Smooth muscle cell (in vitro differentiated cells): ENCODE measurements around the gene MMP13. TPM values are rescaled to one million over a fixed set of nuclear protein-coding genes. Genes with fewer than 3 reads are reported as not detected.

ENCODE experiments used
- DNase-seq: peaks from one replicate; lab custom pipeline; 2025; ENCODE audit not compliant: unreplicated experiment; lab: John Stamatoyannopoulos, UW
- H2AFZ ChIP-seq: fragments of 200-600 bp; sonication (generic); 2 replicates; pipeline ENCODE4 v1.6.0; 2016; ENCODE audit warnings: antibody characterized with exemption, low read depth, mild to moderate bottlenecking
- H3F3A ChIP-seq: fragments of 200-600 bp; sonication (generic); 2 replicates; pipeline ENCODE4 v1.6.0; 2017; ENCODE audit warnings: antibody characterized with exemption, low read depth
- H3K27ac ChIP-seq: fragments of 200-600 bp; sonication (generic); 2 replicates; pipeline ENCODE4 v1.5.1; 2016; ENCODE audit warnings: low read depth, mild to moderate bottlenecking
- H3K27me3 ChIP-seq: fragments of 200-600 bp; sonication (generic); 2 replicates; pipeline ENCODE4 v1.6.1; 2016; ENCODE audit warnings: low read depth, mild to moderate bottlenecking
- H3K36me3 ChIP-seq: fragments of 200-600 bp; sonication (generic); 2 replicates; pipeline ENCODE4 v1.5.1; 2016; ENCODE audit warnings: low read depth
- H3K4me1 ChIP-seq: fragments of 200-600 bp; sonication (generic); 2 replicates; pipeline ENCODE4 v1.5.1; 2016; ENCODE audit warnings: low read depth
- H3K4me2 ChIP-seq: fragments of 200-600 bp; sonication (generic); 2 replicates; pipeline ENCODE4 v1.6.0; 2016; ENCODE audit warnings: mild to moderate bottlenecking
- H3K4me3 ChIP-seq: fragments of 200-600 bp; sonication (generic); 2 replicates; pipeline ENCODE4 v1.5.1; 2016; ENCODE audit warnings: mild to moderate bottlenecking
- H3K79me2 ChIP-seq: fragments of 200-600 bp; sonication (generic); 2 replicates; pipeline ENCODE4 v1.6.0; 2016; ENCODE audit warnings: low read depth, mild to moderate bottlenecking
- H3K9ac ChIP-seq: fragments of 200-600 bp; sonication (generic); 2 replicates; pipeline ENCODE4 v1.6.0; 2016; ENCODE audit warnings: low read depth
- H3K9me3 ChIP-seq: fragments of 200-600 bp; sonication (generic); replicated peaks from 2 replicates; pipeline ENCODE4 v1.5.1; 2016; ENCODE audit warnings: low read depth
- H4K20me1 ChIP-seq: fragments of 200-600 bp; sonication (generic); 2 replicates; pipeline ENCODE4 v1.6.0; 2016; ENCODE audit warnings: low read depth
- WGBS: methylation state at CpG from one replicate; pipeline ENCODE4 v1.1.7; 2016; ENCODE audit warnings: low lambda C conversion rate; 5-methylcytosine and 5-hydroxymethylcytosine counted together
- polyA plus RNA-seq: library from polyadenylated mRNA; unstranded; fragments of >200 nt; fragmentation: Nextera tagmentation; extraction: Ambion mirVana; gene quantifications from 2 replicates; pipeline ENCODE4 v1.2.1, GENCODE V29; 2016
- total RNA-seq: library from RNA; depleted of rRNA; stranded (reverse); fragments of >200 nt; gene quantifications from 2 replicates; pipeline ENCODE4 v1.2.3, GENCODE V29; 2014
- TF ChIP-seq, protein P1 (sequence below): fragments of 200-600 bp; sonication (generic); IDR thresholded peaks from 2 replicates; pipeline ENCODE4 v1.5.1; 2017; ENCODE audit warnings: borderline replicate concordance, mild to moderate bottlenecking, antibody characterized with exemption; ENCODE audit not compliant: insufficient read depth, poor library complexity, severe bottlenecking

MMP13 gene
- total and polyA plus RNA-seq, 2 experiments from 2014 or later: 0.72 to 2.0 TPM

DNA sequence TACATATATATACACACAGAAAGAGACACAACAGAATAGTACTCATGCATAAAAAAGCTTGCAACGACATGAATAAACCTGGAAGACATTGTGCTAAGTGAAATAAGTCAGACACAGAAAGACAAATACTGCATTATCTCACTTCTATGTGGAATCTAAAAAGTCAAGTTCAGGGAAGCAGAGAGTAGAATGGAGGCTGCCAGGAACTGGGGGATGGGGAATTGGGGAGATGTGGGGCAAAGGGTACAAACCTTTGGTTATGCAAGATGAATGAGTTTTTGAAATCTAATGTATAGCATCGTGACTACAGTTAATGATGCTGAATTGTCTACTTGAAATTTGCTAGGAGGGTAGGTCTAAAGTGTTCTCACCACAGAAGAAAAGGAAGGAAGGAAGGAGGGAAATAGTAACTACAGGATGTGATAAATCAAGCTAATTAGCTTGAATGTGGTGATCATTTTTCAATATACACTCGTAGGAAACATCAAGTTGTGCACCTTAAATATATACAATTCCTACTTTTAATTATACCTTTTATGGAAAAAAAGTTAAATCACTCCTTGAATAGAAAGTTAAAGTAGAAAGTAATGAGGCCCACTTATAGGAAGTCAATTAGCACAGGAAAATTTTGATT is 33.8 kb downstream of the MMP13 start:
- Histone ChIP-seq H3K9ac (no peak overlapping the region), H3K36me3 (no peaks in the 10 kb centered on the region), H3K4me3 (no peak overlapping the region), H3K27ac (no peak overlapping the region), H4K20me1 (no peaks in the 10 kb centered on the region), H3K79me2 (no peaks in the 10 kb centered on the region), H3K9me3 (no peaks in the 10 kb centered on the region), H3F3A (no peaks in the 10 kb centered on the region), H3K27me3 (no peaks in the 10 kb centered on the region), H3K4me2 (no peak overlapping the region), H3K4me1 (peaks cover 7% of the 10 kb centered on the region), H2AFZ (no peak overlapping the region)
- 83% methylated on average over 3 of the region's 3 CpGs for WGBS
- DNase-seq: no peak
- TF ChIP-seq, protein P1, sequence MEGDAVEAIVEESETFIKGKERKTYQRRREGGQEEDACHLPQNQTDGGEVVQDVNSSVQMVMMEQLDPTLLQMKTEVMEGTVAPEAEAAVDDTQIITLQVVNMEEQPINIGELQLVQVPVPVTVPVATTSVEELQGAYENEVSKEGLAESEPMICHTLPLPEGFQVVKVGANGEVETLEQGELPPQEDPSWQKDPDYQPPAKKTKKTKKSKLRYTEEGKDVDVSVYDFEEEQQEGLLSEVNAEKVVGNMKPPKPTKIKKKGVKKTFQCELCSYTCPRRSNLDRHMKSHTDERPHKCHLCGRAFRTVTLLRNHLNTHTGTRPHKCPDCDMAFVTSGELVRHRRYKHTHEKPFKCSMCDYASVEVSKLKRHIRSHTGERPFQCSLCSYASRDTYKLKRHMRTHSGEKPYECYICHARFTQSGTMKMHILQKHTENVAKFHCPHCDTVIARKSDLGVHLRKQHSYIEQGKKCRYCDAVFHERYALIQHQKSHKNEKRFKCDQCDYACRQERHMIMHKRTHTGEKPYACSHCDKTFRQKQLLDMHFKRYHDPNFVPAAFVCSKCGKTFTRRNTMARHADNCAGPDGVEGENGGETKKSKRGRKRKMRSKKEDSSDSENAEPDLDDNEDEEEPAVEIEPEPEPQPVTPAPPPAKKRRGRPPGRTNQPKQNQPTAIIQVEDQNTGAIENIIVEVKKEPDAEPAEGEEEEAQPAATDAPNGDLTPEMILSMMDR: no peak

DNA sequence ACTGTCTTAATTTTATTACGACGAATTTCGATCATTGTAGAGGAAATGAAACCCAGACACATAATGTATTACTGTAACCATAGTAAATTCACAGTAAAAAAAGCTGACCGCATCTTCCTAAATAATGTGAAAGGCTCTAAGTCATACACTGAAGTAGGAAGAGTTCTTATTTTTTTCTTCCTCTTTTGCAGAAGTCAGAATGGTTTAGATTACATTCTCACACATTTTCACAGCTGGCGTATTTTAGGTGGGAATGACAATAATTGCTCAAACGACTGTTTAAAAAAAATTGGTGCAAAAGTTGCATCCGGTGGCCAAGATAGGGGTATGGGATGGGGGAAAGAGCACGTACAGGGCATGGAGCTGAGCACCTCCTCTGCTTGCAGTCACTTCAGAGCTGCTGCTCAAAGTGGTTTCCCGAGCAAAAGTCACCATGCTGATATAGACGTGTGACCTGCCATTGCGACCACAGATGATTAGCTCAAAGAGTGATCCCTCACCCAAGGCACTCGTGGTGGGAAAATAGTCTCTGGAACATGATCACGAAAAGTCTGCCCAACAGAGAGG is 35.3 kb downstream of the MMP13 start:
- 95% methylated on average over 13 of the region's 13 CpGs for WGBS

DNA sequence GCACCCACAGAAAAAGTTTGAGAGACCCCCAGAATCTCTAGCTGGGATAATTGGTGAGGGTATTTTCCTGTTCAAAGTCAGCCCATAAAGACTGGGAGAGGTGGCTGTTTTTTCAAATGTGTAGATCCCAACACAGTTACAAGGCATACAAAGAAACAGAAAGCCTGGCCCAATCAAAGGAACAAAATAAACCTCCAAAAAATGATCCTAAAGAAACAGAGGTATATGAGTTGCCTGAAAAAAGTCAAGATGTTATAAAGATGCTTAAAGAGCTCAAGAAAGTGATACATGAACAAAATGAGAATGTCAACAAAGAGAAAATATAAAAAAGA is 40.5 kb downstream of the MMP13 start:
- Histone ChIP-seq H3K4me3 (no peak overlapping the region), H3K9me3 (no peaks in the 10 kb centered on the region), H3K27ac (no peak overlapping the region), H2AFZ (no peak overlapping the region), H3K9ac (no peak overlapping the region), H4K20me1 (no peaks in the 10 kb centered on the region), H3K36me3 (no peaks in the 10 kb centered on the region), H3K4me2 (no peak overlapping the region), H3K79me2 (no peaks in the 10 kb centered on the region), H3K4me1 (peaks cover 11% of the 10 kb centered on the region), H3K27me3 (no peaks in the 10 kb centered on the region), H3F3A (no peaks in the 10 kb centered on the region)
- no peak for DNase-seq
- TF ChIP-seq, protein P1: no peak

More for the DNA sequence above, 35.3 kb downstream of the MMP13 start:
- no peak overlapping the region for H3K9ac ChIP-seq
- no peaks in the 10 kb centered on the region for H3K27me3 ChIP-seq
- H4K20me1 ChIP-seq: no peaks in the 10 kb centered on the region
- DNase-seq: no peak
- no peaks in the 10 kb centered on the region for H3F3A ChIP-seq
- TF ChIP-seq, protein P1: no peak
- H3K27ac ChIP-seq: no peak overlapping the region
- H3K79me2 ChIP-seq: no peaks in the 10 kb centered on the region
- peaks cover 6% of the 10 kb centered on the region for H3K4me1 ChIP-seq
- no peaks in the 10 kb centered on the region for H3K36me3 ChIP-seq
- H3K4me2 ChIP-seq: no peak overlapping the region
- H3K4me3 ChIP-seq: no peak overlapping the region
- no peaks in the 10 kb centered on the region for H3K9me3 ChIP-seq
- H2AFZ ChIP-seq: no peak overlapping the region

DNA sequence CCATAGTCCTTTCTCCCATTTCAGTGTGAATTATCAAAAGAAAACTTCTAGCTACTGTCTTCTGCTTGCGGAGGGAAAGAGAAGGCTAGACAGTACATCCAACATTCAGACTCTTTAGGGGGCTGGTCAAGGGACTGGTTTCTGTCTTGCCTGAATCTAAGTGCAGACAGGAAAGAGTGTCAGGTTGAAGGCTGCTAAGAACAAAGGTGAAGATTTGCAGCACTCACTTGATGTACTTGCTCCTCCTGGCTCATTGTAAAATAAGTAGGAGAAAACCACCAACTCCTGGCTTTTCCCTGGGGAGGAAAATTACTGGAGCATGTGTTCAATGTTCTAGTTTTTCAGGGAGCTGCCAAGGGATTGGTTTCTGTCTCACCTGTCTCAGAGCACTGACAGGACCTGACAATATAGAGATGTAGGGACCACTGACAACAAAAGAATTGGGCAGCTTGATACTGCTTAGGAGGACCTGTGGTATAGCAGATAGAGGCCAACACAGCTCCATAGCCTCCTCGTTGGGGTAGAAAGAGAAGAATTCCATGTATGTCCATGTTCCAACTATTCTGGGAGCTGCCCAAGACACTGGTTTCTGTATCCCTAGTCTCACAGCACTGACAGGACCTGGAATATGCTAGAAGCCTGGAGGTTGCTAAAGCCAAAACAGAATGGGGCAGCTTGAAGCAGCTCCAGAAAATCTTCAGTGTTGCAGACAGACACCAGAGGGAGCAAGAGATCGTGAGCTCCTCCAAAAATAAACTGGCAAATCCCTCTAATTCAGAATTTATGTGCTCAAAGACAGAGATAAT is 41.1 kb downstream of the MMP13 start:
- Histone ChIP-seq H3K36me3 (no peaks in the 10 kb centered on the region), H3K4me3 (no peak overlapping the region), H3F3A (no peaks in the 10 kb centered on the region), H3K27ac (no peak overlapping the region), H3K9me3 (no peaks in the 10 kb centered on the region), H3K9ac (no peak overlapping the region), H3K27me3 (no peaks in the 10 kb centered on the region), H2AFZ (no peak overlapping the region), H3K79me2 (no peaks in the 10 kb centered on the region), H3K4me1 (peaks cover 11% of the 10 kb centered on the region), H4K20me1 (no peaks in the 10 kb centered on the region), H3K4me2 (no peak overlapping the region)
- WGBS: 32% methylated on average over 3 of the region's 3 CpGs
- TF ChIP-seq, protein P1: peak; percentile 60
- DNase-seq: no peak
